ENCODE data around the gene ZC3H7A. TPM values are rescaled to one million over a fixed set of nuclear protein-coding genes. Genes with fewer than 3 reads are reported as not detected.

The ZC3H7A gene
- total RNA-seq, result 10 to 100 TPM; 33.3 to 37.7 TPM
- polyA plus RNA-seq, result 10 to 100 TPM; 12.4 to 16.1 TPM

GRCh38 chr16:11797166-11797956 is at the start of gene ZC3H7A:
ZC3H7A (minus strand) TSS chr16:11797258; CDS start chr16:11782354, 14,904 bp downstream.
- peak within 1 kb of the TSS; percentile 98 to 99 for H3K27ac ChIP-seq (ENCODE audit: low read depth in 1 of 2, low read length in 2 of 2)
- no peaks in the 10 kb centered on the region for H3K36me3 ChIP-seq (ENCODE audit: control insufficient read depth in 4 of 4, insufficient read depth in 3 of 4, low read depth in 1 of 4, low read length in 3 of 4)
- peaks cover 11 to 52% (median 43%) of the 10 kb centered on the region in 4 donors for H3K4me1 ChIP-seq (ENCODE audit: control insufficient read depth in 4 of 4, insufficient read depth in 4 of 4, low read length in 3 of 4)
- peak within 1 kb of the TSS; percentile 82 to 92 (median 91) for H3K4me3 ChIP-seq (ENCODE audit: low read depth in 1 of 3, low read length in 3 of 3)
- H3K27me3 ChIP-seq (ENCODE audit: control insufficient read depth in 4 of 4, insufficient read depth in 4 of 4, low read length in 3 of 4), result no peaks in the 10 kb centered on the region
- peak; percentile 94 for DNase-seq (ENCODE audit: low spot score)
- under 1% methylated on average over 80 of the region's 80 CpGs for WGBS
- peak within 1 kb of the TSS; percentile 94 for H3K9ac ChIP-seq (ENCODE audit: low read depth in 1 of 2, low read length in 2 of 2)
- H3K9me3 ChIP-seq (ENCODE audit: control insufficient read depth in 4 of 4, low read length in 3 of 4), result no peaks in the 10 kb centered on the region
- TF ChIP-seq ZBTB33 (IDR thresholded peaks at IDR 0.05) (no peak), HNF4G (IDR thresholded peaks at IDR 0.05) (no peak), YY1 (IDR thresholded peaks at IDR 0.05) (peak; percentile 83), GABPA (IDR thresholded peaks at IDR 0.05 in 1 of 2, conservative IDR thresholded peaks at IDR 0.05 in 1 of 2) (peak in 1 of 2 donors; percentile 11), JUND (IDR thresholded peaks at IDR 0.05) (no peak), CTCF (IDR thresholded peaks at IDR 0.05; ENCODE audit: low read depth, low read length, missing input control) (peak; percentile 91), RXRA (IDR thresholded peaks at IDR 0.05) (peak; percentile 52 to 74), NR2F2 (IDR thresholded peaks at IDR 0.05) (no peak), RAD21 (IDR thresholded peaks at IDR 0.05) (peak; percentile 12 to 42), HNF4A (conservative IDR thresholded peaks at IDR 0.05) (peak in 1 of 2 donors; percentile 26), FOXA1 (IDR thresholded peaks at IDR 0.05) (no peak), EGR1 (IDR thresholded peaks at IDR 0.05; ENCODE audit: low read depth in 2 of 2) (no peak), TAF1 (conservative IDR thresholded peaks at IDR 0.05) (peak; percentile 93), SP1 (IDR thresholded peaks at IDR 0.05) (peak; percentile 69), REST (IDR thresholded peaks at IDR 0.05) (peak; percentile 86)
